GM18520 (cell line): ENCODE measurements around the gene ACOT2.
"Not testable (repeated sequence)": the region's sequence is repeated elsewhere in the genome, so short reads cannot be mapped to it uniquely, and the experiment has no call there.

Experiments
- ATAC-seq: cut with Tn5 transposase; IDR thresholded peaks from one replicate; pipeline ENCODE4 v1.9.1; 2021; ENCODE audit not compliant: unreplicated experiment

Gene ACOT2, protein sequence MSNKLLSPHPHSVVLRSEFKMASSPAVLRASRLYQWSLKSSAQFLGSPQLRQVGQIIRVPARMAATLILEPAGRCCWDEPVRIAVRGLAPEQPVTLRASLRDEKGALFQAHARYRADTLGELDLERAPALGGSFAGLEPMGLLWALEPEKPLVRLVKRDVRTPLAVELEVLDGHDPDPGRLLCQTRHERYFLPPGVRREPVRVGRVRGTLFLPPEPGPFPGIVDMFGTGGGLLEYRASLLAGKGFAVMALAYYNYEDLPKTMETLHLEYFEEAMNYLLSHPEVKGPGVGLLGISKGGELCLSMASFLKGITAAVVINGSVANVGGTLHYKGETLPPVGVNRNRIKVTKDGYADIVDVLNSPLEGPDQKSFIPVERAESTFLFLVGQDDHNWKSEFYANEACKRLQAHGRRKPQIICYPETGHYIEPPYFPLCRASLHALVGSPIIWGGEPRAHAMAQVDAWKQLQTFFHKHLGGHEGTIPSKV

GRCh38 chr14:73569185-73569958 is at the start of gene ACOT2:
Gene ACOT2, plus strand, starts transcription at chr14:73569213. Its CDS starts 28 bp downstream, at chr14:73569241.
- ATAC-seq: not testable (repeated sequence)

- ATAC-seq: no peak
Measured at GRCh38 chr14:73521229-73521628, 47.8 kb upstream of the ACOT2 start.

- no peak for ATAC-seq
Measured at GRCh38 chr14:73524493-73524892, 44.5 kb upstream of the ACOT2 start.

DNA sequence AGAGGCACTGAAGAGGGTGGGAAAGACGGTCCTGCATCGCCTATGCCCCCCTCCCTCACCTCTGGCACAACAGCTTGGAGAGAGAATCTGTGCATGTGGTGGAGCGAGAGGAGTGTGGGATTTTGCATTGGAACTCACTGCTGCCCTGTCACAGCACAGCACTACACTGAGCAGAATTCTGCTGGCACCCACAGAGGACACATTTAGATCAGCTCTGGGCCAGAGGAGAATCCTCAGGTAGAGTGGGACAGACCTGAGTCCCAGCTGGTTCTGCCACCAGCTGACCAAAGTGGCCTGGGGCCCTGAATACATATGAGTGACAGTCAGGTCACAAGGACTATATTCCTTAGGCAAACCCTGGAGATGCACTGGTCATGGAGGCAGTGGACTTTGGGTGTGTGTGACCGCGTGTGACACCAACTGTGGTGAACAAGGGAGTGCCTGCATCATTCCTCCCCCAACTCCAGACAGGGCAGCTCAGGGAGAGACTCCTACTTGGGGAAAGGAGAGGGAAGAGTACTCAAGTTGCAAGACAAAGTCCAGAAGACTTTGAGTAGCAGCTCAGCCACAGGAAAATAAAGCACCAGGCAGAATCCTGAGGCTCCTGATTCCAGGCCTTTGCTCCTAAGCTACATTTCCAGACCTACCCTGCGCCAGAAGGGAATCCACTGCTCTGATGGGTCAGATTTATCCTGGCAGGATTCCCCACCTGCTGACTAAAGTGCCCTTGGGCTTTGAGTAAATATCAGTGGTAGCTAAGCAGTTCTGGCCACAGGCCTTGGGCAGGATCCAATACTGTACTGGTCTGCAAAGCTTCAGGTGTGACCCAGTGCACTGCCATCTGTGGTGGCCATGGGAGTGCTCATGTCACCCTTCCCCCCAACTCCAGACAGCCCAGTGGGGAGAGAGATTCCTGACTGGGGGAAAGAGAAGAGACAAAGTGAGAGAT is 42.7 kb upstream of the ACOT2 start:
- ATAC-seq: no peak

DNA sequence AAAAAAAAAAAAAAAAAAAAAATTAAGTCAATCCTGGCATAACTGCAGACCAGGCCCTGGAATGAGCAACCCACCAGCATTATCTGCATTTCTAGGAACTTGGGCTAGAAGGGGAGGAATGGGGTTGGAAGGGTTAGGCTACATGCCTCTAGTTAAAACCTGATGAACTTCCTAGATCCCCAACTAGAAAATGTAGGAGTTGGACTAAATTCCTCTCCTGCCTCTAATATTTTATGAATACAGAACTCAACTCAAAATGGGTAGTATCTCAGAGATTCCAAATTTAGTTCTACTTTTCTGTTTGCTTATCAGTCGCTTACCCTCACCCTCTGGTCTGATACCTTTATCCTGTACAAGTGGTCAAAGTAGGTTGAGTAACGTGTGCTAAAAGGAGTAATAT is 39.7 kb upstream of the ACOT2 start:
- not testable (repeated sequence) for ATAC-seq

- ATAC-seq: not testable (repeated sequence)
Measured at GRCh38 chr14:73531971-73532370, 37.0 kb upstream of the ACOT2 start.

DNA sequence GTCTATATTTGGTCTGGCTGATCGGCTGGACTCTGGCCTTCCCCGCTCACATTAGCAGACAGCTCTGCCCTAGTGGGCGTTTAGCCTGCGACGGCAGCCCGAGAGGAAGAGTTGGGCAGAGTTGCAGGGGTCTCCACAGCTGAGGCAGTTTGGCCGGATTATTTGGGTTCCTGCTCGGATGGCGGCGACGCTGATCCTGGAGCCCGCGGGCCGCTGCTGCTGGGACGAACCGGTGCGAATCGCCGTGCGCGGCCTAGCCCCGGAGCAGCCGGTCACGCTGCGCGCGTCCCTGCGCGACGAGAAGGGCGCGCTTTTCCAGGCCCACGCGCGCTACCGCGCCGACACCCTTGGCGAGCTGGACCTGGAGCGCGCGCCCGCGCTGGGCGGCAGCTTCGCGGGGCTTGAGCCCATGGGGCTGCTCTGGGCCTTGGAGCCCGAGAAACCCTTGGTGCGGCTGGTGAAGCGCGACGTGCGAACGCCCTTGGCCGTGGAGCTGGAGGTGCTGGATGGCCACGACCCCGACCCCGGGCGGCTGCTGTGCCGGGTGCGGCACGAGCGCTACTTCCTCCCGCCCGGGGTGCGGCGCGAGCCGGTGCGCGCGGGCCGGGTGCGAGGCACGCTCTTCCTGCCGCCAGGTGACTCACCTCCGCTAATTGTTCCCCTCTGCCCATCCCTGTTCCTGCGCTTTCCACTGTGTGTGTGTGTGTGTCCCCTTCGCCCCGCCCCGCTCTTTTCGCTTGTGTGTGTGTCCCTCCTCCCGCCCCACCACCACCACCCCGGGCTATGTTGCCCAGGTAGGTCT is 31.6 kb upstream of the ACOT2 start:
- not testable (repeated sequence) for ATAC-seq

GRCh38 chr14:73539017-73539416 is 30.0 kb upstream of the ACOT2 start:
- ATAC-seq: peak; percentile 73

- not testable (repeated sequence) for ATAC-seq
Measured at GRCh38 chr14:73542961-73543360, 26.1 kb upstream of the ACOT2 start.

- ATAC-seq: not testable (repeated sequence)
Measured at GRCh38 chr14:73545353-73545752, 23.7 kb upstream of the ACOT2 start.

DNA sequence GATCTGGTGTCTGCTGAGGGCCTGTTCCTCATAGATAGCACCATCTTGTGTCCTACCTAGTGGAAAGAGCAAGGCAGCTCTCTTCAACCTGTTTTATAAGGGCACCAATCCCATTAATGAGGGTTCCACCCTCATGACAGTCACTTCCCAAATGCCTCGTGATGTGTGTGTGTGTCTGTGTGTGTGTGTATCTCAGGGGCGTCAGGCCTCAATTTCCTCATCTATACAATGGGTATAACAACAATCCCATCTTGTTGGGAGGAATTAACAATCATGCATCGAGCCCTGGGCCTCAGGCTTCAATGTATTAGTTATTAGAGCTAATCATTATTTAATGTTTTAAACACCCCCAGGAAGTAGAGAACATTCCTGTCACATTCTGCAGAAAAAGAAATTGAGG is 19.9 kb upstream of the ACOT2 start:
- ATAC-seq: not testable (repeated sequence)

DNA sequence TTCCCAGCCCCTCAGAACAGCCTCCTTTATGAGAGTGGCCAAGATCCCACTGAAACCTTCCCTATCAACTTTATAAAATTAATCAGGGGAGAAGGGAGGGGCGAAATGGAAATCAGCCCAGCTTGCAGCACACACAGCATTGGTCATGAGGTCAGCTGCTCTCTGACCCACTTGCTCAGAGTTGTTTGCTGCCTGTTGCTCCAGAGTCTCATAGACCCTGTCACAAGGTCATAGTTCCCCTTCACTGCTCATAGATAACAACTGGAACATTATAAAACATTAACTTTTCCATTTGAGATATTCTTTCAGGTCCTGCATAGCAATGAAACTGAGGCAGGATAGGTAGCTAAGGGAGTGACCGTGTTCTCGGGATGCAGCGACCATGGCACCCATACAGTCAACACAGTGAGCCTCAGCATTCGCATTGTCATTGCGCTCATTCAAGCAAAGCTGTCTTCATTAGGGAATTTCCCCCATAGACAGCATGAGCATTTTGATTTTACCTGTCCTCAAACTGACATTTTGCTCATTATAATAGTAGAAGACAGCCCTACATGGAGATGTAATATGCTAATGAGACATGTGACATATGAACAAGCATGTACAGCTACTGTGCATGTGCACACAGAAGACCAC is 19.0 kb upstream of the ACOT2 start:
- not testable (repeated sequence) for ATAC-seq

- no peak for ATAC-seq
Measured at GRCh38 chr14:73553845-73554244, 15.2 kb upstream of the ACOT2 start.

DNA sequence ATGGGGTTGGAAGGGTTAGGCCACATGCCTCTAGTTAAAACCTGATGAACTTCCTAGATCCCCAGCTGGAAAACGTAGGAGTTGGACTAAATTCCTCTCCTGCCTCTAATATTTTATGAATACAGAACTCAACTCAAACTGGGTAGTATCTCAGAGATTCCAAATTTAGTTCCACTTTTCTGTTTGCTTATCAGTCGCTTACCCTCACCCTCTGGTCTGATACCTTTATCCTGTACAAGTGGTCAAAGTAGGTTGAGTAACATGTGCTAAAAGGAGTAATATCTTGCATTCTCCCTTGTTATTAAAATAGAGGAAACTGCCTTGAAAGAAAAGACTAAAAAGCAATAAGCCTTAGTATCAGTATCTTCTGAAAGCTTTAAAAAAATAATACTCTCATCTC is 11.8 kb upstream of the ACOT2 start:
- ATAC-seq: not testable (repeated sequence)

DNA sequence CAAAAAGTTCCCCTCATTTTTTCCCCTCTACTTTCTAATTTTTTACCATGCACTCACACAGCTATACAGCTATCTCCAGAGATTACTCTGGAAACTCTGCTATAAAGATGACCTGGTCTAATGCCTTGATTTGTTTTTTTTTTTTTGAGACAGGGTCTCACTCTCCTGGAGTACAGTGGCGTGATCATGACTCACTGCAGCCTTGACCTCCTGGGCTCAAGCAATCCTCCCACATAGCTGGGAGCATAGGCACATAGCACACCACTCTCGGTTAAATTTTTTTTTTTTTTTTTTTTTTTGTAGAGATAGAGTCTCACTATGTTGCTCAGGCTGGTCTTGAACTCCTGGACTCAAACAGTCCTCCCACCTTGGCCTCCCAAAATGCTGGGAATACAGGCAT is 10.8 kb upstream of the ACOT2 start:
- not testable (repeated sequence) for ATAC-seq

DNA sequence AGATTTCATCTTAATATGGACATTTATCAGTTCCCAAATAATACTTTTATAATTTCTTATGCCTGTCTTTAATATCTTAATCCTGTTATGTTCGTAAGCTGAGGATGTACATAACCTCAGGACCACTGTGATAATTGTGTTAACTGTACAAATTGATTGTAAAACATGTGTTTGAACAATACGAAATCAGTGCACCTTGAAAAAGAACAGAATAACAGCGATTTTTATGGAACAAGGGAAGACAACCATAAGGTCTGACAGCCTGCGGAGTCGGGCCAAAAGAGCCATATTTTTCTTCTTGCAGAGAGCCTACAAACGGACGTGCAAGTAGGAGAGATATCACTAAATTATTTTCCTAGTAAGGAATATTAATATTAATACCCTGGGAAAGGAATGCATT is 6.8 kb upstream of the ACOT2 start:
- ATAC-seq: not testable (repeated sequence)

GRCh38 chr14:73562696-73563095 is 6.3 kb upstream of the ACOT2 start:
- ATAC-seq: not testable (repeated sequence)

- not testable (repeated sequence) for ATAC-seq
Measured at GRCh38 chr14:73566431-73566830, 2.6 kb upstream of the ACOT2 start.

GRCh38 chr14:73566935-73567334 is 2.1 kb upstream of the ACOT2 start:
- ATAC-seq: not testable (repeated sequence)
